ENCODE results near the gene LDHD.

The LDHD gene

DNA sequence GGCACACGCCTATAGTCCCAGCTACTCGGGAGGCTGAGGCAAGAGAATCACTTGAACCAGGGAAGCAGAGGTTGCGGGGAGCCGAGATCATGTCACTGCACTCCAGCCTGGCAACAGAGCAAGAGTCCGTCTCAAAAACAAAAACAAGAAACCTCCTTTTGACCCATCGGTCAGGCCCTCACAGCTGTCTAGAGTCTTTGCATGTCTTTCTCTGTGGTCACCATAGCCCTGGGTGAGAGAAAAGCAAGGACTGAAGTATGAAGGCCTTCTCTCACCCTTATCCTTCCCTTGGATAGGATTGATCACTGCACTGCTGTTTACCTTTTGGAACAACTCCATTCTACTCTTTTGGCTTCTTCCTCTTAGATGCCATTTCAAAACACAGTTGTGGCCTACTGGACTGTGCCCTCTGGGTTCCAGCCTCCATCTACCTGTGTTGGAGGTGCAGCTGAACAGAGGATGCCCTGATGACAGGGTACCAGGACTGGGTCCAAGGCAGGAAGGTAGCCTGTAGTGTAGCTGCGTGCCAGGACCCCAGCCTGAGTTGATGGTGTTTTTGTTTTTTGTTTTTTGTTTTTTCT, 37.1 kb downstream of the LDHD start:
- no peak for DNase-seq

GRCh38 chr16:75078886-75079285, 37.7 kb downstream of the LDHD start:
- no peak for DNase-seq

- DNase-seq, result no peak
Measured at GRCh38 chr16:75075688-75076268, 40.8 kb downstream of the LDHD start.

GRCh38 chr16:75074920-75075687, 41.5 kb downstream of the LDHD start:
- DNase-seq, result no peak

DNA sequence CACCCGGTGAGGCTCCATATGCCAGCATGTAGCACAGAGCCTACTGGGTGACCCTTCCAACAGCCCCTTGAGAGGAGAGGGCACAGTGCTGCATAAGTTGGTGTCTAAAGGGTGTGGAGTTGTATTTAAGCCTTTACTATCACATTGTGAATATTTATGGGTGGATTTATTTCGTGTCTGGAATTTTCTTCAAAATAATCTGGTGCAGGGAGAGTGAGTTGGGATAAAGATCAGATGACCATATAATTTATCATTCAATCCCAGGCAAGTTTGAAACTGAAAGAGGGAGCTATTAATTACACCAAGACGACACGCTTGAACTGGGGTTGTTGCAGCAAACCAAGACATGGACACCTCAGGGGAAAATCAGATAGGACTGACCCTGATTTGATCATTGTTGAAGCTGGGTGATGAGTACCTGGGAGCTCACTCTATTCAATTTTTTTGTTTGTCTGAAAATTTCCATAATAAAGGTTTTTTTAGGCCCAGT, 42.2 kb downstream of the LDHD start:
- DNase-seq, result no peak

DNA sequence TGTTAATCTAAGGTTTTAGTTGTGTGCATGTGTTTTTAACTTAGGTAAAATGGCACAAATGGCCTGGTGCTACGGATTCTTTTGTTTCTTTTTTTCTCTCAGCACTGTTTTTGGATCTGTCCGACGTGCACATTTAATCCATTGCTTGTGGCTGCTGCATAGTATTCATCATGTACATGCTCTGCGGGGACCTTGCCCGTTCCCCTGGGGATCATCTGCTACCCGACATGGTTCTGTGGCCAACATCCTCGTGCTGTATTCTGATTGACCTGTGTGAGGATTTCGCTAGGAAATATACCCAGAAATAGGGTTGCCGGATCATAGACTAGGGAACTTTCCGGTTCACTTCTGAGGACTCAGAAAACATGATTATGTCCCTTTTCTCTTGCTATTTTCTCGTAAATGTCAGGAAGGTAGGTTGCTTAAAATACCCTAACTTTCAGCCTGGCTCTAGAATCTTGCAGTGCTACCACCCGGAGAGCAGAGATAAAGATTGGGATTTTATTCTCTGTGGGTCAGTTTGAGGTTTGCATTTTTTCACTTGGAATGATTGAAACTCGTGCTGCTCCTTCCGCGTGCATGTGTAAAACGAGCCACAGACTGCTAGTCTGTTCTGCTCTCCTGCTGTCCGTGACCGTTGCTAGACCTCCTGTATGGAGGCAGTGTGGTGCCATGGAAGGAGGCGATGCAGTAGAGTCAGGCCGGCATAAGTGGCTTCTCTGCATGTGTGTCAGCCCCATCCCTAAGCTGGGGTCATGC, 42.9 kb downstream of the LDHD start:
- no peak for DNase-seq

DNA sequence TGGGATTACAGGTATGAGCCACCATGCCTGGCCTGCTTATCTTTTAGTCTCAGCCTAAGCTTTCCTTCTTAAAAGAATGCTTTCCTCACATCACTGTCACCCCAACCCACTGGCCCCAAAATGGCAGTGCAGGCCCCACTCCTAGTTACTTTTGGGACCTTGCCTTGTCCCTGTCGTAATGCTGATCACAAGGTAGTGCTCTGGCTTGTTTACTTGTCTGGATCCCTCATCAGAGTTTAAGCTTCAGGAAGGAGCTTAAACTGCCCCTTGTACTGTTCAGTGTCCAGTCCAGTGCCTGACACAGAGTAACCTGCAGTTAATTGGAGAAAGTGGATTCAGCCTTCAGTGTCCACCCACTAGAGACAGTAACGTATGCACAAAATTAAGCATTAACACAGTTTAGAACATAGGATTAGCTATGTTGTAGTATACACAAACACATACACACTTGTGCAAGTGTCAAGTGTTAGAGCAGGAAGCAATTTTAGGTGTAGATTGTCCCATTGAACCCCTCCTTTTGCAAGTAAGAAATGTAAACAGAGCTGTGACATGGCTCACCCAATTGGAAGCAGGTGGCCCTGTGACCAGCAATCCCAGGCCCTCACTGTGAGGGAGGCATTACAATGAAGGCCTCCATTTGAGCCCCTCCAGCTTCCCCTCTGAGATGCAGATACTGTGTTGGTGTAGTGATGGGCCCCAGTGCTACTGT, 44.2 kb downstream of the LDHD start:
- DNase-seq, result no peak

DNA sequence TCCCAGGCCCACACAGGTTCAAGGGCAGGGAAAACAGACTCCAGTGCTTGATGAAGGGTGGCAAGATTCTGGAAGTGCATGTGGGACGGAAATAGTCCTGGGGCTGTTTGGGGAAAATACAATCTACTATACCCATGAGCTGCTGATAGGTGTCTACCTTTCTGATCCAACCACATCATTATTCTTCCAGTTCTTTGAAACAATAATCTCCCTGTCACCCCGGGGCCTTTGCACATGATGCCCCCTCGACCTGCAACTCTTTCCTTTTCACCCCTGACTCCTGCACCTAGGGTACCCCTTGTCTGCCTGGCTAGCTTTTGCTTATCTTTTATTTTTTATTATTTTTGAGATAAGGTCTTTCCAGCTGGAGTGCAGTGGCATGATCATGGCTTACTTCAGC, 45.0 kb downstream of the LDHD start:
- no peak for DNase-seq

DNA sequence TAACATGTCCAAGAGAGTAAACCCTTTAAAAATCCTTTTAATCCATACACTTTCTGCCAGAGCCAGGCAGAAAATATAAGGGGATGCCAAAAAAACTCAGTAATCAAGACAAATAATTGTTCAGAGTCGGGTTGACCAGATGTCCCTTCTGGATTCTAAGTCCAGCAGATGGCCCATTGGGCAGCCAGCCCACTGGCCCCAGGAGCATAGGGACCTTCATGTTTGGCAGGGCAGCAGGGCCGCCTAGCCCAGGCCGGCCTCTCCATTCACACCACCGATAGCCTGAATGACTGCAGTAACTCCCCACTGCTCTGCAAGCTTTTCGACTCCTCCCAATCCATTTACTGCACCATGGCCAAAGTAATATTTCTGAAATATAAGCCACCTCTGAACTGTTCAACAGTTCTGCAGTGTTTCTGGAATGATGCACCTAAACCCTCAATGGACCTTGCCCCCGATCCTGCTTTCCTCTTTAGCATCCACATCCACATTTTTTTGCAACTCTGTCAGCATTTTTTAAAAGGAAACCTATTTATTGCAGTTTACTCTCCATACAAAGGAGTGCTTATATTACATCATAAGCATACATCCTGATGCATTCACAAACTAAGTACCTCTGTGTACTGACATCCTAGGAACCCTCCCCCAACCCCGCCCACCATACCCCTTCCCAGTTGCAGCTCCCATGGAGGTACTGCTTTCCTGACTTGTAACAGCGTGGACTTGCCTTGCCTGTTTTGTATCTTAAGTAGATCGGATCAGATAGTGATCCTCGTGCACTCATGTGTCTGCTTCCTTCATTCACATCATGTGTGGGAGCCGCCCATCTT, 46.4 kb downstream of the LDHD start:
- DNase-seq, result no peak

GRCh38 chr16:75068085-75069031, 48.2 kb downstream of the LDHD start:
- DNase-seq, result no peak

GRCh38 chr16:75066861-75067447, 49.6 kb downstream of the LDHD start:
- no peak for DNase-seq

DNA sequence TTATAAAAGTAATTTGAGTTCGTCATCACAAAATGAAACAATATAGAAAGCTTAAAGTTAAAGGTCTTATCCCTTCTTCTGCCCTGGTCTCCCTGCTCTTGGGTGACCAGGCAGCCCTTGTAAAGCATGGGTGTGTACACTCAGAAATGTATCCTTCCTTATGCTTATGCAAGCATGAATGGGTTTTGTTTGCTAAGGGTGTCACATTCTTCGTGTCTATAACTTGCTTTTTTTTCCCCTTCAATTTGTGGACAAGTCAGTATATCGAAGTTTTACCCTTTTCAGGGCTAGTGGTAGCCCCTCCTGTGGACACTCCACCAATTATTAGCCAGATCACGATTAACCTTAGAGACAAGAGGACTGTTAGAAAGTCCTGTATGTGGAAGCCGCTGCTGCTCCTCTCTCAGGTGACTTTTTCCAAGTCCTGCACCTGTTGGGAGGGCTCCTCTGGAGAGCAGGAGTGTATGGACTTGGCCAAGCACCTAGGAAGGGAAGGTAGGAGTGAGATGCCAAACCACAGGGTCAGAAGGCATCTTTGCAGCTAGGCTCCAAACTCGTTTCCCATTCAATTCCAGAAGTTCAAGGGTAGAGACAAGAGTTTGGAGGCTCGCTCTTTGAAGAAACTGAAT, 50.9 kb downstream of the LDHD start:
- DNase-seq, result no peak

DNA sequence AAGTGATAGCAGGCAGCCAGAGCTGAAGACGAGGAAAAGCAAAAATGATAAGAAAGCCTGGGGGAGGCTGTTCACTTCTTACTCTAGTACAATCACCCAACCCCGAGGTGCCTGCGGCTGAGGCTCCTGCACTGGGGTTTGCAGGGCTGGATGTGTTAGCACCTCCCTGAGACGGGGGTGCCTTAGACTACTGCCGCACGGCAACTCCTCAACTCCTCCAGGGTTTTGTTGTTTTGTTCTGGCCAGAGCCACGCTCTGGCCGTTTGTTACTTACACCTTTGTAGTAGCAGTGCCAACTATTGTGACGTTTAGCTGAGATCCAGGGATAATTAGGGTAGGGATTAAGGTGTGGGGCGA, 51.5 kb downstream of the LDHD start:
- no peak for DNase-seq

GRCh38 chr16:75064403-75065148, 52.0 kb downstream of the LDHD start:
- no peak for DNase-seq

DNA sequence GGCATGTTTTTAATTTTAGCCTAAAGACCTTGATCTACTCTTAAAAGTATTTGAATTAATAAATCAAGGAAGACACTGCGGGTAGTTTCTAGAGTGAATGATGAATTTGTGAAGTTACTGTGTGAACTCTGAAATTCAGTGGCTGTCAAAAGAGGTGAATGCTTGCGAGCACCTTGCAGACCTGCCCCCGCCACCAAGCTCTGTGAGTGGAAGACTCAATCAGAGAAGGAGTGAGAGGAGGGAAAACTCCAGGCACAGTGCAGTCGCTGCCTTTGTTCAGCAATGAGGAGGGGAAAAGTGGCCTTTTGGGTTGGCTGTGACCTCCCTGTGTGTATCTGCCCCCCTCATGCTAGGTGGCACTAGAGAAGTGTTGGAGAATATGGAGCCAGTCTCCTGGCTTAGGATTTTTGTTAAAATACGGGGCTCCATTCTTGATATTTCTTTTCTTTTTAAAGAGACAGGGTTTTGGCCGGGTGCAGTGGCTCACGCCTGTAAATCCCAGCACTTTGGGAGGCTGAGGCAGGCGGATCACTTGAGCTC, 53.0 kb downstream of the LDHD start:
- DNase-seq, result no peak

- DNase-seq, result no peak
Measured at GRCh38 chr16:75062976-75063346, 53.6 kb downstream of the LDHD start.

- DNase-seq, result no peak
Measured at GRCh38 chr16:75062135-75062975, 54.2 kb downstream of the LDHD start.
